ENCODE results near the gene NDRG3.
"Not testable (repeated sequence)": the region's sequence is repeated elsewhere in the genome, so short reads cannot be mapped to it uniquely, and the experiment has no call there.

The NDRG3 gene

GRCh38 chr20:36642136-36642535 is 103.8 kb downstream of the NDRG3 start:
- DNase-seq, result no peak

GRCh38 chr20:36641506-36641843 is 104.4 kb downstream of the NDRG3 start:
- no peak for DNase-seq

- DNase-seq, result not testable (repeated sequence)
Measured at GRCh38 chr20:36638876-36639400, 107.0 kb downstream of the NDRG3 start.

GRCh38 chr20:36634342-36634741 is 111.5 kb downstream of the NDRG3 start:
- no peak for DNase-seq

GRCh38 chr20:36633285-36633772 is 112.6 kb downstream of the NDRG3 start:
- DNase-seq, result no peak

- DNase-seq, result no peak
Measured at GRCh38 chr20:36632487-36633284, 113.2 kb downstream of the NDRG3 start.

- DNase-seq, result no peak
Measured at GRCh38 chr20:36632147-36632486, 113.8 kb downstream of the NDRG3 start.

GRCh38 chr20:36631646-36632045 is 114.2 kb downstream of the NDRG3 start:
- no peak for DNase-seq

- peak; percentile 5 for DNase-seq
Measured at GRCh38 chr20:36629719-36630681, 115.9 kb downstream of the NDRG3 start.

- no peak for DNase-seq
Measured at GRCh38 chr20:36628076-36628475, 117.8 kb downstream of the NDRG3 start.

GRCh38 chr20:36624944-36625324 is 121.0 kb downstream of the NDRG3 start:
- no peak for DNase-seq

- DNase-seq, result no peak
Measured at GRCh38 chr20:36624068-36624943, 121.6 kb downstream of the NDRG3 start.

GRCh38 chr20:36623444-36623843 is 122.4 kb downstream of the NDRG3 start:
- no peak for DNase-seq

GRCh38 chr20:36620917-36621316 is 125.0 kb downstream of the NDRG3 start:
- DNase-seq, result no peak

GRCh38 chr20:36614781-36615557 is 130.9 kb downstream of the NDRG3 start:
- DNase-seq, result no peak

- no peak for DNase-seq
Measured at GRCh38 chr20:36613974-36614373, 131.9 kb downstream of the NDRG3 start.

- no peak for DNase-seq
Measured at GRCh38 chr20:36611625-36612024, 134.3 kb downstream of the NDRG3 start.

GRCh38 chr20:36608388-36608728 is 137.5 kb downstream of the NDRG3 start:
- DNase-seq, result not testable (repeated sequence)

GRCh38 chr20:36607586-36608387 is 138.1 kb downstream of the NDRG3 start:
- DNase-seq, result no peak

GRCh38 chr20:36606158-36607066 is 139.5 kb downstream of the NDRG3 start:
- peak; percentile 25 for DNase-seq
